NCI-H446 treated with DMSO at 0.1 percent for 48 hours (cell line): ENCODE results near the gene PKNOX2.

Experiments
- DNase-seq: peaks from one replicate; lab custom pipeline; 2025; lab: John Stamatoyannopoulos, UW

The PKNOX2 gene

DNA sequence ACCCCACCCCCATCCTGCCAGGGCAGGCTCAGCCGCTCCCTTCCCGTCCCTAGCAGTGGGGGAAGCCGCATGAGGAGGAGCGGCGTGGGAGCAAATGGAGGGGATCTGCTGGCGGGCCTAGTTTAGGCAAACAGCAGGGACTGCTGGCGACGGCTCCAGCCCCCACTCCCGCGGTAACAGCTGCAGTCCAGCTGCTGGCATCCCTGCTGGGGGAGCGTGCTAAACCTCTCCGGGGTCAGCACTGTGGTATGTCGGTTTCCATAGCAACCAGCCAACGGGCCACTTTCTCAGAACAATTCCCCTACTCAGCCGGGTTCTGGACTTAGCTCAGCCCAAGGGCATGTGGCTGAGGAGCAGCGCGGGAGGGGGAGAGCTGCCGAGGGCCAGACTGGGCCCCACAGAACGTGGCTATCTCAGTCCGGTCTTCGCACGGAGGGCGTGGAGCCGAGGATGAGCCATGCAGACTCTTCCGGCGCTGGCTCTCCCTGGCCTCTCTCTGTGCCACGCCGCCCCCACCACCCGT lies 98.8 kb downstream of the PKNOX2 start:
- DNase-seq: no peak

DNA sequence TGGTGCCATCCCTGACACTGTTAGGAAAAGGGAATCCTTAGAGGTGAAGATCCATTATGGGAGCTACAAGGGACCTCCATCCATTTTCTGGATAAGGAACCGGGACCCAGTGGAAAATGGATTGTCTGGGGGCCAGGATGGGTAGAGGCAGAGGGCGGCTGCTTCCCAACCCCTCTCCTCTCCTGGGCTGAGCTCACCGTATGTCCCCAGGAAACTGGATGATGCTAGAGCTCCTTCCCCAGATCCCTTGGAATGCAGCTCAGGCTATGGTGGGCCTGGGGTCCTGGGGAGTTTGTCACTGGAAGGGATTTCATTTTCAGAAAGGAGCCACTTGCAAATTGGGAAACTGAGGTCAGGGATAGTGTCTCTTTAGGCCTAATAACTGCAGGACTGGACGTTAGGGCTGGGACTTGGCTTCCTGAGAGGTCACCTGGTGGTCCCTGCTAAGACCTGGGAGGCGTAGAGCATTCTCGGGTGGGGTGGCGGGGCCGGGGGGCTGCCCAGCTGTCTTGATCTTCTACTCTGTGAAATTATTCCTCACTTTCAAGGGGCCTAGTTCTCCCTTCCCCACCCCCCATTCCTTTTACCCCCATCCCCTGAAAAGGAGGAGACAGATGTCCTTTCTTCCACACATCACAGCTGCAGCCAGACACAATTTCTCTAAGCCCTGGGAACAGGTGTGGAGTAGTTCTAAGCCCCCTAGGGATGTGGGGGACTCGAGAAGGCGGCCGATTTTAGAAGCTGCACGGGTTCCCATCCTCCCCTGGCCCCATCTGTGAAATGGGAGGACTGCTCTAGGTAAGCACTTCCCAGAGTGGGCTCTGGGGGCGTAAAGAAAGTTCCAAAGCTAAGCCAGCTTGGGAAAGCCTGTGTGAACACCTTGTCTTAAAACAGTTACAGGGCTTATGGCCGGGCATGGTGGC lies 99.8 kb downstream of the PKNOX2 start:
- DNase-seq: no peak

DNA sequence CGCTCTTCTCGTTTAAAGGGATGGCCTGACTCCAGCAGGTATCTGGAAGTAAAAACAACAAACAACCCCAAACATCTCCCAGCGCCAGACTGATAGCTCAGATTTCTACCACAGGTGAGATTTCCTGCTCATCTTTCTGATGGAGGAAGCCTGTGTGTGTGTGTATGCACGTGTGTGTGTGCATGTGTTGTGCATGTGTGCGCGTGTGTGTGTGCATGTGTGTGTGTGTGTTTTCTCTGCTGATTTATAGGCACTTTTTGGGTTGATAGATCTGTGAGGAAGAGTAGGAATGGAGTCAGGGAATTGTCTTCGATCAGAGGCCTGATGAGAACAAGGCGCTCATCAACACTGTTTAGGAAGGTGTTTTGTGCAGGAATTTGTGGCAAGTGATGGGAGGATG lies 103.0 kb downstream of the PKNOX2 start:
- no peak for DNase-seq

DNA sequence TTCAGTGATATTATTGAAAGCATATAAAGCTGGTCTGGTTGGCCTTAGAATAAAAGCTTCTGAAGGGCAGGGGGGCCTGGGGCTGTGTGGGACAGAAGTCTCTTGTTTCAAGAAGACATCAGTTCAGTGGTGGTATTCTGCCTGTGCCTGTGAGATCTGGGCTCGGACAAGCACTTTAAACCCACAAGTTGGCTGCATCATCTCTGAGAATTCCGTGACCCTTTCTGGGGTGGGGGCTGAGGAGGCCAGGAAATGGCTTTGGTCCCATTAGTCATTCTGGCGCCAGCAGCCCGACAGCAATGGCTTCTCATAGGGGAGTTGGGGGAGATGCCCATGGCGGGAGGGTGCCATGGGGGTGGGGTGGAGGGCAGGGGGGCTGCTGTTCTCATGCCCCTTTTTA lies 104.1 kb downstream of the PKNOX2 start:
- no peak for DNase-seq

DNA sequence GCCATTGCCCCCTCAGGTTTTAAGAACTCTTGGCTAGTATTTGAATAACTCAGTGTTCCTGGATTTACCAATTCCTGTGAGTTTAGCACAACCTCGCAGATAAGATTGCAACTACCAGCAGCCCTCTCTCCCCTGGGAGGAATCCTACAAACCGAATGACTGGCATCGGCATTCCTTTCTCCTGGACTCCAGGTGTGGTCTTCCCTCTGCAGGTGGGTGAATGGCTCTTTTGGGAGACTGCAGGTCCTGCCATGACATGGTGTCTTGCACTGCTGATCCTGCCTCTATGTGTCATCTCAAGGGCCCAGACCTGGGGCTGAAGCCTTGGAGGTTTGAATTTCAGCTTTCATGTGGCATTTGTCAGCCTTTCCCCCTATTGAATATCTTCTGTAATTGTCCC lies 105.6 kb downstream of the PKNOX2 start:
- no peak for DNase-seq

DNA sequence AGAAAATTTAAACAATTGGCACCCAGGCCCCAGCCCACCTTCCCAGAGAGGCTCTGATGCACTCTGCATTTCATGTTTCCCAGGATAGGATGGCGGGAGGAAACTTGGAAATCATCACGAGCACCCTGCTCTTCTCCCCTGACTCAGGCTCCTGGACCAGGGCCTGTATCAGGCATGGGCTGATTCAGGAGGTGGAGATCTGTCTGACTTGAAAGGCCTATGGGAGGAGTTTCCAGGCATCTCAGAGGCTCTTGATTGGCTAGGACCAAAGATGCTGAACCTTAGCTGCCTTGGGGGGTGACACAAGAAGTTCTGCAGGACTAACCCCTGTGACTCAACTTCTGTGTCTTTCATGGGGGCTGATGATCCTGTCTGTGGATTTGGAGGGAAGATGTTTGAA lies 106.2 kb downstream of the PKNOX2 start:
- DNase-seq: no peak

DNA sequence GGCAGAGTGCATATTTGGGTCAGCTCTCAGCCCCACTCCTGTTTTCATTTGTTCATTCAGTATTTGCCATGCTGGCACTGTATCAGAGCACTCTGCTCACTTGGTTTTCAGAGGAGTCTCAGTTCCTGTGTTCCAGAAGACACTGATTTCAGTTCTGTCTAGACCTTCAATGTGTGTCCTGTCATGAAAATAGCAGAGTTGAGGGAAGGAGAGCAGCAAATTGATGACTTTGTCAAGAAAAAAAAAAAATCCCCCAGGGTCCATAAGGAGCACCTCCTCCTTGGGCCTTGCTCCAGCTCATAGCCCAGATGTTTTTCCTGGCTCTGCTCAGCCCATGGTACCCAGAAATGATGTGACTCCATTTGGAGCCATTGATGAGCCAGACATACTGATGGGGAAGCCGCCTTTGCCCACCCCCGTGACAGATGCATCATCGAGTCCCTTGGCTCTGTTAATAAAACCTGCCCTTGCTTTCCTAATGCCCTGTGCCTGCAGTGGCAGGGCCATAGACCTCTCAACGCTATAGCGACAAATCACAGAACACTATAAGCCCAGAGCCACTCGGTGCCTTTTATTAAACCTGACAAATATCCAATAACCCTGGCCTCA lies 107.0 kb downstream of the PKNOX2 start:
- DNase-seq: no peak

DNA sequence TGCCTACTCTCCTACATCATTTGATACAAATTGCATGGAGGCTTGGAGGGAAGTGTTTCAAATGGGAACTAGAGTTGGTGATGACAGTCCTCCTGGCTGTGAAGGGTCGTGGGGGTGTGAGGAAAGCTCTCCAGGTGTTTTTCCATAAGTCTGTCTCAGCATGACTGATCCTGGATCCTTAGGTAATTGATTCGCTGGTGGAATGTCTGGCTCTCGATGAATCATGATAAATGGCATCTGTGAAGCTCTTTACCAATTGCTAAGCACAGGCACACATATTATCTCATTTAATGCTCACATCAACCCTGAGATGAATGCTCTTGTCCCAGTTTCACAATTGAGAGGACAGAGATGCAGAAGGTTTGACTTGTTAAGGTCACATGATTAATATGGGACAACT lies 107.5 kb downstream of the PKNOX2 start:
- DNase-seq: no peak

DNA sequence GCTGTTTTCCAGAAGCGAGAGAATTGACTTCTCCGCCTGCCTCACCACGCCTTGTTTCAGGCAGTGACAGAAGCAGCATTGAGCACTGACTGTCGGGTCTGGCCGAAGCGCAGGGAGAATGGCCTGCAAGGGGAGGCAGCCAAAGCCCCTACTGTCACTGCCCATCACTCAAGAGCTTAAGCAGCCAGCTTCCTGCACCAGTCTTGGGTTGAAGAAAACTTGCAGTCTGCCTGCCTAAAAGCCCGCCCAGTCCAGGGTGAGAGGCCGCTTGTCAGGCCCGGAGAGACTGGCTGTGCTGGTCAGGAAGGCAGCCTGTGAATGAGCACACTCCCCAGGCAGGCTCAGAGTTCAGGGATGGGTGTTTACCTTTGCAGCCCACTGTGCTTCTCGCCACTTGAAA lies 108.3 kb downstream of the PKNOX2 start:
- DNase-seq: no peak

DNA sequence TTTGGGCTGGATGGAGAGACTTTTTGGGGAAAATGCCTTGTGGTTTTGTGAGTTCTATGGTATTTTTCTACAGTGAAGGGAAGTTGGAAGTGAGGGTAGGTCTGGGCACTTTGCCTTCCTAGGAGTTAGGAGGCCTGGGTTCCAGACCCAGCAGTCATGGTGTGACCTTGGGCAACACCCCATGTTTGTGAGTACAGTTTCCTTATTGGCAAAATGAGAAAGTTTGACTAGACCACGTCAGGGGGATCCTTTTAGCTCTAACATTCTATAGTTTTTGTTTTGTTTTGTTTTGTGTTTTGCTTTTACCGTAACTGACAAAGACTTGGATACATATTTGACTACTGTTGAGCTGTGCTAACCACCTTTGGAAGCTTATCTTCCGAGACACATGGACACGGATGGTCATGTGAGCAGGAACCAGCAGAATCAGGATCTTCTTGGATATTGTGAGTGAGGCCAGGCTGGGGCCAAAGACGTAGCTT lies 109.0 kb downstream of the PKNOX2 start:
- DNase-seq: no peak

DNA sequence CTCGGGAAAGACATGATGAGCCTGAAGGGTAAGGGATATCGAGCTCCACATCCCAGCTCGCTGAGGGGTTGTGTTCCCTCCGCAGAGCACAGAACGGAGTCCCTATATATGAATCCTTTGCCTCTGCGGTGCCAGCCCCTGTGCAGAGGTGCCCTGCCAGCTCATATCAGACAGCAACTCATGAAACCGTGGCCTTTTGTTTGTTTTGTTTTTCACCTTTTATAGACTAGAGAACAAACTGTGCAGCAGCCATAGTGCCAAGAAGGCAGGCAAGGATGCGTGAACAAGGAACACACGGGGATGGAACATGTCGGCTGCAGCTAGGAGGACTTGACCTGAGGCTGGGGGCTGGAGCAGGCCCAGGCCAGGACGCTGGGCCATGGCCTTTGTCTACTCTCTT lies 109.8 kb downstream of the PKNOX2 start:
- DNase-seq: no peak

DNA sequence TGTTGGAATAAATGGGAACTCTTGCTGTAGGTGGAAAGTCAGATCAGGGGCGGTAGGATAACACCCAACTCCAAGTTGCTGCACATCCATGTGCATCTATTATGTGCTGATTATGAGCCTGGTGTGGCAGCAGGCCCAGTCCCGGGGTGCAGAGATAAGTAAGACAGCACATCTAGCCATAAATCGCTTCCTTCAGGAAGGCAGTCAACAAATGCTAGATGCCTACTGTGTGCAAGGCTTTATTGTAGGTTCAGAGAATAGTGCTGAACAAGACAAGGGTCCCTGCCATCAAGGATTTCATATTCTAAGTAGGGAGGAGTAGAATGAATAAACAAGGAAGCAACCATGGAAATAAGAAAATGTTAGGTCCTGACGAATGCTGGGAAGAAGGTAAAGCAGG lies 110.2 kb downstream of the PKNOX2 start:
- no peak for DNase-seq

DNA sequence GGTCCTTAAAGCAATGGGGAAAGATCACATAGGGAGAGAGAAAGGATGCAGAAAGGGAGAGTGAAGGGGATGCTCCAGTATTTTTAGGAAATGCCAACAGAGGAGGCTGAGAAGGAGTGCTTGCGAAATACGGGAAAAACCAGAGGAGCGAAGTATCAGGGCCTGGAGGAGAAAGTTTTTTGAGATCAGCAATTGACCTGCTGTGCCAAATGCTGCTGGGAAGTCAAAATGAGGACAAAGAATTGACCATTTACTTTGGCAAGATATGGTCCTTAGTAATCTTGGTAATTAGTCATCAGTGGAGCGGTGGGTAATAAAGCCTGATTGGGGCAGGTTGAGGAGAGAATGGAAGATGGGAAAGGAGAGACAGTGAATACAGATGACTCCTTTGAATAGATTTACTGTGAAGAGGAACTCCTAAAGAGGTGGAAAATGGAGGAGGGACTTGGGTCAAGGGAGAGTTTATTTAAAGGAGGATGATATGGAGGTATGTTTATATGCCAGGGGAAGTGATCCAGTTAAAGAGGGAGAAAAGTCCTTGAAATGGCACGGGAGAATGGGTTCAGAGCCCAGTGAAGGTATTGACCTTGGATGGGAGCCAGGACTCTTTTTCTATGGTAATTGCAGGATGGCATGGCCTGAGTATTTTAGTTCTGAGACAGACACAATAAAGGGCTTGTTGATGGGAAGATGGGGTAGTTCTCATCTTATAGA lies 111.5 kb downstream of the PKNOX2 start:
- DNase-seq: no peak

DNA sequence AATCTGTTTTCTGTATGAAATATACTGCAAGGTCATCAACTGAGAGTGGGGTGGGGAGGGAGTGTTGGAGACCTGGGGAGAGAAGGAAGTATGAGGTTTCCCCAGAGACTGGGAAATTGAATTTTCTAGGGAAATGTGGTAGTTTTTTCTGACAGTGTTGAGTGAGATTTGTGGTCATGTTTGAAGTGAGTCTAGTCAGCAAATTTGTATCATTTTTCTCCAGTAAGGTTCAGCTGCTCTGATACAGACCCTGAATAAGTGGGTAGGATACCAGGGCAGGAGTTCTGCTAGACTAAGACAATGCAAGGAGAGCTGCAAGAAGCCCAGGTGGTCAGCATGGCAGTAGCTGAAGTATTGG lies 112.0 kb downstream of the PKNOX2 start:
- DNase-seq: no peak

DNA sequence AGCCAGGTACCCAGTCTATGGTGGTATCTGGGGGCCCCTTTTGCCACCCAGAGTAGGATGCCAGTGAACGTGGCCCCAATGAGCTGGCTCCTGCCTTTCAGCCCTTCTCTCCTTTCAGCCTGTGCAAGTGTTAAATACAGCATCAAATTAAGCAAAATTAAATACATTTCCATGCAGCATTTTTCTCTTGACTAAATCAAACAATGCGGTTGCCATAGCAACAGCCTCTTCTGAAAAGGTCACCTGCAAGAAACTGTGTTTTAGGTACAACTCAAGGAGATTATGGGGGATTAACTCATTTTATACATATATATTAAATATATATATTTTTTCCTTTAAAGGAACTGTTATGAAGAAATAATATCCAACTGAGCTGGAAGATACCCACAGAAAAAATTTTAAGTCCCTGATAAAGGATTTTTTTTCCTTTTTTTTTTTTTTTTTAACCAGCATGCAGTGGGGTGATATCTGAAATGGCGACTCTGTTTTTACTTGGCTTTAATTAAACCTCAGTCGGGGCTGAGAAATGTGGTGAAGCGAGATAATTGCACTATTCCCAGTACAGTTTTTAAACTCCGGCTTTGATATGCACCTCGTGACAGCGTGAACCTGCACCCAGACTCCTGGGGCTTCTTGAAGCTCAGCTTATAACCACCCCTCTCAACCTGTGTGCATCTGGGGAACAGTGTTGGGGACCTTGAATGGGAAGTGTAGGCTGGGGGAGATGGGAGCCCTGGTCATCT lies 115.3 kb downstream of the PKNOX2 start:
- DNase-seq: no peak

DNA sequence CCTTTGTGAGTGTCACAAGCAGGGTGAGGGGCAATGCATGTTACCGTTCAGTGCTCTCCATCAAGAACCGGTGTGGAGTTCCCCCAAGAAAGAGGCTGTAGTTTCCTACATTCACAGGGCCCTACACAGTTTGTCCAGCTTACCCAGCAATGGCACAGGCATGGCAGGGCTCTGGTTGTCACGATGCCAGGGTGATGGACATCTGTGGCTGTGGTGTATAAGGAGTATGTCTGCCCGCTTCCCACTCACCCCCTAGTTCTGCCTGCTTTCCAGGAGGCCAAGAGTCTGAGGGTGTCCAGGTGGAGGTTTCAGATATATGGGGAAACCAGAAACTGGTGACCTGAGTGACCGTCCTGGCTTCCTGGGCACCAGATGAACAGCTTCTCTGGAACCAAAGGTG lies 116.1 kb downstream of the PKNOX2 start:
- no peak for DNase-seq

DNA sequence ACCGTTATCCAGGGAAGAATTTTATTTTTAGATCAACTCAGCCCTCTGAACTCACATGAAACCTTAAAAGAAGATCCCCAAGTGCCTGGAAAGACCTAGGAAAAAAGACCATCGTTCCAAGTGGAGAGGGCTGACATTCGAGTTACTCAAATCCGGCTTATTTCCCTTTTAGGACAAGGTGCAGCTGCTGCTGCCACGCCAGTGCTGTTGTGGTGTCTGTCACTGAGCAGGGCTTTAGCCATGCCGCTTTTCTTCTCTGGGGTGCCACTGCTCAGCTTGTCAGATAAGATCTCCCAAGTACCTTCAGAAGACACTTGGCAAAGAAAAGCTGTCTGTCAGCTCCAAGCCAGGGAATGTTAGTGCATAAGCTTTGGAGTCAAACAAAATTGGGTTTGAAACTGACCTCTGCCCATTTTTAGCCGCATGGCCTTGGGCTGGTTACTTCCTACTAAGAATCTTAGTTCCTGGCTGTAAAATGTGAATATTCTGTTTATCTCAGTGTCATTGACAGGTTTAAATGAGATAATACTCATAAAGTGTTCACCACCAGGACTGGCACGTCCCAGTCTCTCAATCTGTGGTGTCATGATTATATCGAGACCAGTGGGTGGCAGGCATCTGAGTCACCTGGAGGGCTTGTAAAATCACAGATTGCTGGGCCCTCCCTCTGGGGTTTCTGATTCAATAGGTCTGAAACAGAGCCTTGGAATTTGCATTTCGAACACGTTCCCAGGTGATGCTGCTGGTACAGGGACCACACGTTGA lies 117.5 kb downstream of the PKNOX2 start:
- no peak for DNase-seq

DNA sequence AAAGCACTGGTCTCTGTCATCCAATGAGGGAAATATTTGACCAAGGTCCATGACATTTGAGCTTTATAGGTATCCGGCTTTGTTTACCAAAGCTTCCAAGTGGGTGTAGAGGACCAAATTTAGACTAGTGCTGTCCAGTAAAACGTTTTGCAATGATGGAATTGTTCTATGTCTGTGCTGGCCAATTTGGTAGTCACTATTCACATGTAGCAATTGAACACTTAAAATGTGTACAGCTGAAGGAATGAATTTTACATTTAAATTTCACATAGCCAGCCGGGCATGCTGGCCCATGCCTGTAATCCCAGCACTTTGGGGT lies 118.0 kb downstream of the PKNOX2 start:
- DNase-seq: no peak

DNA sequence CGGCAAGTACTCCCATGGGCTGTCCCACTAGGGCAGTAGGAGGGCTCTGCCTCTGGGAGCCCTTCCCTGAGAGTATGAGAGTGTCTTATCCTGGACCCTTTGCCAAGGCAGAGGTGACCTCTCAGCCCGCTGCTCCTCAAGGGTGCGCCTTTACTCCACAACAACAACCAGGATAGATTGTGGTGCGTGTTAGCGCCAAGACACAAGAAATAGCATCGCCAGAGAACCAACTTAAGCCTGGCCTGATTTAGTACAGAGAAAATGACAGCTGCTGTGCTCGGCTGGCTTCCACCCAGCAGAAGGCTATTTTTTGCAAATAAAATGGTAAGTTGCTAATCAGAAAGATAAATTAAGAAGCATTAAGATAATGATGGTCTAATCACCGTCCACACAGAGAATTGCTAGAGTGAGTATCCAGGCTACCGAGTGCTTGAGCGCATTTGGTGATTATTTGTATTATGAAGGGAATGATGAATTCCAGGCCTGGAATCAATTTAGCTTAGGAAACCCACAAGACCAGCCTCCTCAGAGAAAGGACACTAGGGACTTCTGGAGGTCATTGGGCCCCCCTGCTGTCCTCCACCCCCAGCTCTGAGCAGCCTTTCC lies 119.8 kb downstream of the PKNOX2 start:
- no peak for DNase-seq

DNA sequence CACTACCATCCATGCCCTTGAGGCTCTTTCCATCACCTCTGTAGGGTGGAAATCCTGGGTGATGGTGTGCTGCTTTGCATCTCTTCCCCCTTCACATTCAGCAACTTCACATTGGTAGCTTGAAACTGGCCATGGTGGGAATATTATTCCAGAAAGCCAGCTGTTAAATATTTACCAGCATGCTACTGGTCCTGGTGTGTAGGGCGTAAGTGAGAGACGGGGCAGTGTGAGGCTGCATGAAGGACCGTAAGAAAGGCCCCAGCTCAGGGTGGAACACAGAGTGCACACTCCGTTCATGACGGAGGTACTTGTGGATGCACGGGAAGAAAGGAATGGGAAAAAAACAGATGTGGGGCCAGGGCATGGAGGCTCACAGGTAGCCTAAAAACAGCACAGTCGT lies 121.3 kb downstream of the PKNOX2 start:
- no peak for DNase-seq

DNA sequence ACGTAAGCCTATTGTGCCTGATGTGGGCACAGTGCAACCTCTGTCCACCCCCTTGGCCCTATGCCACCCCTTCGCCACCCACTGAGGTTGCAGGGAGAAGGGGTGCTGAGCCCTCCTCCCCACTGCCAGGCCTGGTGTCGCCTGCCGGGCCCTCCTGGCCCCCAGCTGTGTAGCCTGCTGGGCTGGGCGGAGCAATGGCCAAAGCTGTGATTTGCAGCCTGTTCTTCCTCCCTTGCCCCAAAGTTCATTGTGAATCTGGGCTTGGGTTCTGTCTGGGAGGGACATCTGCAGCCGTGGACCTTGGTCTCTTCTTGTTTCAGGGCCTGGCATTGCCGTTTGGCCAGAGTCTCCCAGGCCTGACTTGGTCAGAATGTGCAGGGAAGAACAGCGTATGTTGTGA lies 121.9 kb downstream of the PKNOX2 start:
- no peak for DNase-seq
